Right hindlimb (tissue), 1 donor: Measurements from ENCODE around the gene CCDC8.
A peak's percentile ranks its signal among the peaks of the same experiment; 100 is the strongest.
"Not testable (repeated sequence)": the region's sequence is repeated elsewhere in the genome, so short reads cannot be mapped to it uniquely, and the experiment has no call there.

Experiments
- DNase-seq: peaks from one replicate; pipeline ENCODE4 v3.0.0-alpha.2; 2018

Gene CCDC8

DNA sequence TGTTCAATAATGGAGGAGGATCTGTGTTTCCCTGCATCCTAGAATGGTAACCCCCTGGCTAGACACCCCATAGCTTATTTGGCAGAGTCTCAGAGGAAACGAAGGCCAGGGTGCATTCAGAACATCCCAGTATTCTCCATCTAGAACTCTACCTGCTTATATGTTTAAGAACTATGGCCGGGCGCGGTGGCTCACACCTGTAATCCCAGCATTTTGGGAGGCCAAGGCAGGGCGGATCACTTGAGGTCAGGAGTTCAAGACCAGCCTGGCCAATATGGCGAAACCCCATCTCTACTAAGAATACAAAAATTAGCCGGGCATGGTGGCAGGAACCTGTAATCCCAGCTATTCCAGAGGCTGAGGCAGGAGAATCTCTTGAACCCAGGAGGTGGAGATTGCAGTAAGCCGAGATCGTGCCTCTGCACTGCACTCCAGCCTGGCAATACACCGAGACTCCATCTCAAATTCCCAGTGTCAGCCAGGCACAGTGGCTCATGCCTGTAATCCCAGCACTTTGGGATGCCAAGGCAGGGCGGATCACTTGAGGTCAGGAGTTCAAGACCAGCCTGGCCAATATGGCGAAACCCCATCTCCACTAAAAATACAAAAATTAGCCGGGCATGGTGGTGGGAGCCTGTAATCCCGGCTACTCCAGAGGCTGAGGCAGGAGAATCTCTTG is 15.4 kb downstream of the CCDC8 start:
- DNase-seq, result not testable (repeated sequence)

DNA sequence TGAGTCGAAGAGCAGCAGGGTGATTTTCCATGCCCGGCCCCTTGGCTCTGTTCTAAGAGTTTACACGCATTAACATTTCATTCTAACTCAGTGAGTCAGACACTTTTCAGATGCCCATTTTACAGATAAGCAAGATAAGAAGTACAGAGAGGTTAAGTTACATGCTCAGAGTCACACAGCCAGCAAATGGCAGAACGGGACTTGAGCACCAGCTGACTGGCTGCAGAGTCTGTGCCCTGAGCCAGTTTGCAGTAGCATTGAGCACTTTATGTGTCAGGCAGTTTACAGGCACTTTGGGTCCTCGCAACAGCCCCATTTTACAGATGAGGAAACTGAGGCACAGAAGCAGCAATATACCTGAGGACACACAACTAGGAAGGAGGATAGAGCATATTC is 19.0 kb downstream of the CCDC8 start:
- no peak for DNase-seq

DNA sequence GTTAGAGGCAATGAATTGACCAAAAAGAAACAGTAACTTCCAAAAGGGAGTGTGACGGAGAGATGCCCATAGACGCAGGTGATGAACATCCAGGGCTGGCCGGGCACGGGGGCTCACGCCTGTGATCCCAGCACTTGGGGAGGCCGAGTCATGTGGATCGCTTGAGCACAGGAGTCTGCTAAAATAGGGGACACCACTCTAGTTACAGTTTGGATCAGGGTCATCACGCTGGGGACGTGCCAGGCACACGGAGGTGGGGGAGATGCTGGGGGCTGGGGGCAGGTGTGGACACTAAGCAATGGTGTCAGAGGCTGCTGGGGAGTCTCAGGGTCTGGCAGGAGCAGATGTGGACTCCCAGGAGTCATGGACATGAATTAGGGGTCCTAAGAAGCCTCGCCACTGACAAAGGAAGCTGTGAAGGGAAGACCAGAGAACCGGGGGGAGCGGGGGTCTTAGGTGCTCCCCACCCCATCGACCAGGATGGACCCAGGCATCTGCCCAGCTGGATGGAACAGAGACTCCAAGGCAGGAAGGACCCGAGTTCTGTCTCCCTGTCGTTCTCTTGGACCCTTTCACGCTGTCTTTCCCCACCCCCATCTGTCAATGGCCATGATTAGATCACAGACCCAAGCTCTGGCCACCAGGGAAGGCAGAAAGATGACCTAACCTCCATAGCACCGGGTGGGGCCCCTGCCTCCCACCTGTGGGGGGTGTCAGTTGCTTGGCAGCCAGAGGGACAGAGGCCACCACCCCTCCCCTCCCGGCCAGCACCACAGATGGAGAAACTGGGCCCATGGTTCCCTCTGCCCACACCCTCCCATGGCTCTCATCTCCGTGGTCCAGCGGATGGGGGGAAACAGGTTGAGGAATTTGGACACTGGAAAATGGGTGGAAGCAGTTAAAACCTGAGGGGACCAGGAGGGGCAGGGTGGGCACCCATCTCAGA is 19.6 kb downstream of the CCDC8 start:
- no peak for DNase-seq

DNA sequence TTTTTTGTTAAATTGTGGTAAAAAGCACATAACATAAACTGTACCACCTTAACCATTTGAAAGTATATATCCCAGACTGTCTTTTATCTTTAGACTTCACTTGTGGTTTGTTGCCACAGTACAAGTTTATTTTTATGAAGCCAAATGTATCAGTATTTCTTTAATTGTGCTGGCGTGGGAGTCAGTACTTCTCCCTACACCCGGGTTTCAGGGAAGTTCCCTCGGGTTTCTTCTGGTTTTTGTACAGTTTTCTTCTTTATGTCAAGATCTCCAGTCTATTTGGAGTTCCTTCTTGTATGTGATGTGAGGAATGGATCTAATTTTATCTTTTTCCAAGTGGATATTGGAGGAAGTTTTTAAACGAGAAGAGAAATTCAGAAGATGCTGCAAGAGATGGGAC is 20.5 kb downstream of the CCDC8 start:
- DNase-seq, result no peak

DNA sequence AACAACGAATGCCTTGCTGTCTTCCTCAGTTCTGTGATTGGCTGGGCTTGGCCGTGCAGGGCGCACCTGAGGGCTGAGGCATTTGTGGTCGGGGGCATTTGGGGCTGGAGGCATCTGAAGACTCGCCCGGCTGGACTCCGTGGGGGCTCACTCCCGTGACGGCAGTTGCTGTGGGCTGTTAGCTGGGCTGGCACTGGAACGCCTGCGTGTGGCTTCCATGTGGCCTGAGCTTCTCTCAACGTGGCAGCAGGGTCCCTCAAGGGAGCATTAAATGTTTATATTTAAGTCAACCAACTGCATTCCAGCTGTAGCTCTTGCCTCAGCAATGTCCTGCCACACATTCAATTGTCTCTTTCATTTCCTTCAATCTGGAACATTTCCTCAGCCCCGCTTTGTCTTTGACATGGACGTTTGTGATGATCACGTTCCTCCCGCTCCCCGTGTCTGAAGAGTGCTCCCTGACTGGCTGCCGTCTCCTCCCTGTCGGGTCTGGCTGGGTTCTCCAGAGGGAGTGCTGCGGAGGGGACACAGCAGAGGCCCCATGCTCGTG is 21.0 kb downstream of the CCDC8 start:
- DNase-seq, result no peak

DNA sequence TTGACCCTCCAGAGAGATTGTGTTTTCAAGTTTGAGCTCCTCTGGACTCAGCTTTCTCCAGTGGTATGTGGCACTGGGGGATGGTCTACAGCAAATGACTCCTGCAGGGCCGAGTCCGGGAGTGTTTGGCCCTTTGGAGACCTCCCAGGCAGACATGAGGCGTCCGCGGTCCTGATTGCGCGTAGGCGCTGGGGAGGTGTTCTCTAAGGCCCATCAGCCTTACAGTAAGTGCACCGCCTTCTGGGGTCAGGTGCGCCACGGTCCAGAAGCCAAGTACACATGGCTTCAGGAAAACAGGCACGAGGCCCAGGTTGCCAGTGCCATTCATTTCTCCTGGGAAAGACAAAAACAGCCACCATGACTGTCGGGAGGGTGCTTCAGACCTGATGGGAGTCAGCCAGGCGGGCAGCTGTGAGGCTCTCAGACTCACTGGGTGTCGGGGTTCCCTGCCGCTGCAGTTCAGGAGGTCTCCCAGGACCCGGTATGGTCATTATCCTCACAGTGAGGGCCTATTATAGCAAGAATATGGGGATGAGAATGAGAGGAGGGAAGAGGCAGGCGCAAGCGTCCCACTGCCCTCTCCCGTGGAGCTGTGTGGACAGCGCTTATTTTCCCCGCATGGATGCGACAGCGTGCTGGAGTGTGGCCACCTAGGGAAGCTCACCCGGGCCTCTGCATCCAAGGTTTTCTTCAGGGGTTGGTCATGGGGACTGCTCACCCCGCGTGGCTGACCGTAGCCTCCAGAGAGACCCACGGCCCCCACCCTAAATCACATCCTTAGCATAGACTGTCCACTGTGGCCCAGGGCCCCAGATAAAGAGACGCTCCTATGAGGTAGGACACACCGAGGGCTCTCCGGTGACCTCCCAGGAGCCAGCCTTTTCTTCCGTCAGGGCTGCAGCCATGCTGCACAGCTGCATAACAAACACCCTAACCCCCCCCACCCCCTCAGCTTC is 21.8 kb downstream of the CCDC8 start:
- DNase-seq, result no peak

DNA sequence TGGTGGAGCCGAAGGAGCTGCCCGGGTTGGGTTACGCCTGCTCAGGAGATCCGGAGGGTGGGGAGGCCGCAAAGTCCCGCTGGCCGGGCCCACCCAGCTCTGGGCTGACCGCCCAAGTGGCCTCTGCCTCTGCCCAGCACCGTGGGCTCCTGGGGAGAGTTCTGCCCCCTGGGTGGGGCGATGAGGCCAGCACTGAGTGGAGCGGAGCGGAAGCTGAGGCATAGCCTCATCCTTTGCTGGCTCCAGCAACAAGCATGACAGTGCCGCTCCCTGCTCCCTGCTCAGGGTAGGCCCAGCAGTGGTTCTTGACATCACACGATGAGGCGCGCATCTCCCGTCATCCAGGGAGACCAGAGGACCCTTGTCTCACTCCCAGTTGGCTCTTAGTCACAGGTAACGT is 22.5 kb downstream of the CCDC8 start:
- DNase-seq, result no peak

DNA sequence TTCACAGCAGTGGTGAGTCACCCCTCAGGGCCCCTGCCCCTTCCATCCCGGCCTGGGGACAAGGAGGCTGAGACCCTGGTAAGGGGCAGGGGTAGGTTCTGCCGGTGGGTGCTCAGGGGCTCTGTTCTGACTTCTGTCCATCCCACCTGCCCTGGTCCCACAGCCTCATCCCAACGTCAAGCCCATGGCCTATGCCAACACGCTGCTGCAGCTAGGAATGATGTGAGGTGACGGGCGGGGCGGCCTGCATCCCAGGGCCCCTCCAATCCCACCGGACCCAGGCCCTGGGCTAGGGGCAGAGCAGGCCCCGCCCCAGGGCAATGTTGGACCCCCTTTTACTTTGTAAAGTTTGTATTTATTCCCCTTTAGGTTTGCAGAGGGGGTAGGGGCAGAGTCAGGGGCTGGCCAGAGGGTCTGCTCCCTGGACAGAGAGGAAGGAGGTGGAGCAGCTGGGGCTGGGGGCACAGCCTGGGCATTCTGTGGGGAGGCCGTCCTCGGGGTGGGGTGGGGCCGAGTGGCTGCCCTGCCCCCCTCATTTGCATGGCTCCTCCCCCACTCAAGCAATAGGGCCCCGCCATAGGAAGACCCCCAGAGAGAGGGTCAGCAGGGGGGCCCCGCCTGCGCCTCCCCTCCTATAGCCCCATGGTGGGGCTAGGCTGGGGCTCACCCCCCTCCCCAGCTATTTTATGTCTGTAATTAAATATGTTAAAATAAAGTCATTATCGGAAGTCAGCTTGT is 23.1 kb downstream of the CCDC8 start:
- DNase-seq, result no peak

DNA sequence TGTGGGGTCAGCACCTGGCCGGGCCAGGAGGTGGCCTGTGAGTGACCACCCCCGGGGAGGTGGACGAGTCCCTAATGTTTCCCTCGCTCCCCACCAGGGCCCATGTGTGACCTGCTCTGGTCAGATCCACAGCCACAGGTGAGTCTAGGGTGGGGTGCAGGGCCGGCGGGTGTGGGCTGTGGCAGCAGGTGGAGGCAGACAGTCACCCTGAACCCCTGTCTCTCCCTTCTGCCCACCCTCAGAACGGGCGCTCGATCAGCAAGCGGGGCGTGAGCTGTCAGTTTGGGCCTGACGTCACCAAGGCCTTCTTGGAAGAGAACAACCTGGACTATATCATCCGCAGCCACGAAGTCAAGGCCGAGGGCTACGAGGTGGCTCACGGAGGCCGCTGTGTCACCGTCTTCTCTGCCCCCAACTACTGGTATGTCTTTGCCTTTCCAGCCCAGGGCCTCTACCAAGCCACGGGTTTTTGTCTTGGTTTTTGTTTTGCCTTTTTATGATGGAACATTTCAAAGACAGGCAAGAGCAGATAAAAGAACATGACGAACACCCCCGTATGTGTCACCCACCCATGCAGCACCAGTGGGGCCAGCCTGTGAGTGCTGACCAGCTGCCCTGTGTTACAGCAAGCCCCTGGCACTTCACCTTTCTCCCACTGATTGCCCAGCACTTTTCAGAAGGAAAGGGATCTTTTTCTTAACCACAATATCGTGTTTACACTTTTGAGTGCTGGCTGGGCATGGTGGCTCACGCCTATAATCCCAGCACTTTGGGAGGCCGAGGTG is 24.9 kb downstream of the CCDC8 start:
- peak; percentile 17 for DNase-seq

DNA sequence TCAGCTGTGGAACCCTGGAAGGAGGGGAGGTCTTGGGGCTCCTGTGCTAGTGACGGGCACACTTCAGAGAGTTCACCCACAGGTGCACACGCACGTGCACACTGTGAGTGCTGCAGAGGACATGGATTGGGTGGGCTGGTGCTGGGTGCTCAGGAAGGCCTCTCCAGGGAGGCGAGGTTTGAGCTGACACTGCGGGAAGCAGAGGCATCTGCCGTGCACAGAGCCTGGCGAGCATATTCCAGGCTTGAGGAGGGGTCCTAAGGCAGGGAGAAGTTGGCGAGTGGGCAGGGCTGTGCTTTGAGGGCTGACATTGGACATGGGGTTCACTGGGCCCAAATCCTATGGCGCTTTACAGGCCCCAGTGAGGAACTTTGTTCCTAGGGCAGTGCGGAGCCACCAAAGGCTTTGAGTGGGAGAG is 25.6 kb downstream of the CCDC8 start:
- DNase-seq, result peak; percentile 12

DNA sequence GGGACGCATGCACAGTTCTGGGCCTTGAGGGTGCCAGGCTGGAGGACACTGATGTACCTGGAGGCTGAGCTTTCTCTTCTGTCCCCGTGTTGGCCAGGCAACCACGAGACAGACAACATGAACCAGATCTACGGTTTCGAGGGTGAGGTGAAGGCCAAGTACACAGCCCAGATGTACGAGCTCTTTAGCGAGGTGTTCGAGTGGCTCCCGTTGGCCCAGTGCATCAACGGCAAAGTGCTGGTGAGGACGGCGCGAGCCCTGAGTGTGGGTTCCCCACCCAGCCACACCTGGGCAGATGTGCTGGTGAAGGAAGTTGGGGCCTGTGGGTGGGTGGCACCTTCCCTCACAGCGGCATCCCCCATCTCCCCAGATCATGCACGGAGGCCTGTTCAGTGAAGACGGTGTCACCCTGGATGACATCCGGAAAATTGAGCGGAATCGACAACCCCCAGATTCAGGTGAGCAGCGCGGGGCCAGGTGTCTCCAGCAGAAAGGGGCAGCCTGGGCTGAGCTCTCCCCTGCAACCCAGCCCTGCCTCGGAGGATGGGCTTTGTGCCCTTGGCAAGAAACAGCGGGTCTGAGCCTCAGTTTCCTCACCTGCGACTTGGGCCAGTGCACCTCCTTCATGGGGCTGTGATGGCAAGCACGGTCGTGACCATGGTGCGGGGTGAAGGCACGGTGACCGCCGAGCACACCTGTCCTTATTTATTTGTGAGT is 26.2 kb downstream of the CCDC8 start:
- peak; percentile 11 for DNase-seq

DNA sequence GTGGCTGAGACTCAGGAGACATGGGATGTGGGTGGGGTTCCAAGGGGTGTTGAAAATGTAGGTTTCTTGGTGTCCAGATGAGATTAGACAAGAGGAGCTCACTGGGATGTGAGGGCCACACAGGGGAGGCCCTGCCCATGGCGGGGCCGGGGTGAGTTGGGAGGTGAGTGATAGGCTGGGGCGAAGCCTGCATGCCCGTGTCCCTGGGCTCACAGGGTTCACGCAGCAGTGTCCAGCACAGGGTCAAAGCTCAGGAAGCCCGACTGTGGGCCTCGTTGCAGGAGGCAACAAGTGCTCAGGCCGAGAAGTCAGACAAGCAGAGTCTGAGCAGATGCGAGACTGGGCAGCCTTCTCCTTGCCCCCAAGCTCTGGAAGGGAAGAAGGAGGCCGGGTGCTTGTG is 27.2 kb downstream of the CCDC8 start:
- no peak for DNase-seq

DNA sequence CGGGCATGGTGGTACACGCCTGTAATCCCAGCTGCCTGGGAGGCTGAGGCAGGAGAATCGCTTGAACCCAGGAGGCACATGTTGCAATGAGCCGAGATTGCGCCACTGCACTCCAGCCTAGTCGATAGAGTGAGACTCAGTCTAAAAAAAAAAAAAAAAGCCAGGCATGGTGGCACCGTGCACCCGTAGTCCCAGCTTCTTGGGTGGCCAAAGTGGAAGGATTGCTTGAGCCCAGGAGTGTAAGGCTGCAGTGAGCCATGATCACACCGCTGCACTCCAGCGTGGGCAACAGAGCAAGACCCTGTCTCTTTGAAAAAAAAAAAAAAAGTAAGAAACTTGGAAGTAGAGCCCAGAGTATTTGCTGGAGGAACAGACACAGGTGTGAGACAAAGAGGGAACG is 27.7 kb downstream of the CCDC8 start:
- DNase-seq, result no peak

DNA sequence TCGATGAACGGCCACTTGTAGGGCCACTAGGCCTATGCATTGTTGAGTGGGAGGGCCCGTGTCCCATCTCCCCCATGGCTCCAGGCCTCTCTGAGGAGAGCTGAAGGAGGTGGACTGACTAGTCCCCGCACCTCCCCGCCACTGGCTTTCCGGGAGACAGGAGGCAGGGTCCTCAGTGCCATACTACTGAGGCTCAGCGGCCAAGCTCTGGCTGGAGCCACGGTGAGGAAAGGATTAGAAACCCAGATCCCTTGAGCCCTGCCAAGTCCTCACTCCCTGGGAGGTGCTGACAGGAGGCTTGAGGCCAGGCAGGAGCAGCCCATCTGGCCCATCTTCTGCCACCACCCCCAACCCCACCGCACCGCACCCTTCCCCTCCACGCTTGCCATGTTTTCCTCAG is 29.0 kb downstream of the CCDC8 start:
- no peak for DNase-seq

DNA sequence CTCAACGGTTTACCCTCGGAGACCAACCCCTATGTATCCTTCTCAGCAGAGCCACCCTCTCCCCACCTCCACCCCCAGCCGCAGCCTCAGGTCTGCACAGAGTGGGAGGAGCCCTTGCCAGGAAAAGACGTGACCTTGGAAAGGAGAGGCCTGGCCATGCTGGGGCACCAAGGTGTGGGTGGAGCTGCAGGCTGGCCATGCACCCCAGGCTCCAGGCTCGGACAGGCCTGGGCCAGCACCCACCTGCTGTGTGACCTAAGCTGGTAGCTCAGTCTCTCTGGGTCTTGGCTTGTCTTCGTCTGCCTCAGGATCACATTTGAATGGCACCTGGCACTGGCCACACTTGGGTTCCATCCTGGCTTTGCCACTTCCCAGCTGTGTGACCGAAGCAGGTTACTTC is 29.5 kb downstream of the CCDC8 start:
- DNase-seq, result peak; percentile 21

DNA sequence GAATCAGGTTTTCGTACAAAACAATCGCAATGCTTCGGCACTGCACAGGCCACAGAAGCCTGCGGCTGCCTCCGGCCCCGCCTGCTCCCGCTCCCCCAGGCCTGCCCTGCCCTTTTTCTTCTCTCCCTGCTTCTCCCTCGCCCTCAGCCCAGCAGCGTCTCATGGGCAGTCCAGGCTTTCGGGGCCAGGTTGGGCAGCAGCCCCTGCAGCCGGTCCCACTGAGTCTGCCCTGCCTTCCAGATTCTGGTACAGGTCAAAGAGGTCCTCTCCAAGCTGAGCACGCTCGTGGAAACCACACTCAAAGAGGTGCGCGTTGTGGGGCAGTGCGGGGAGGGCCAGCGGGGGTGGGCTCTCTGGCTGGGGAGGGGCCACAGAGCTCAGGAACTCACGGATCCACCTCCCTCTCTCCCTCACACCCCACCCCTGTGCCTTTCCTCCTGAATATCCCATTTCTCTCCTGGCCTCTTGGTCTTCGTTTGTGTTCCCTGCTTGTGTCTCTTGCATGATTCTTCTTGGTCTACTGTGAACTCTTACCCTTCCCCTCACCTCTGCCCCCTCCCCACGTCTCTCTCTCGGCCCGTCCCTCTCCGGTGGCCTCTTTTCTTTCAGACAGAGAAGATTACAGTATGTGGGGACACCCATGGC is 30.1 kb downstream of the CCDC8 start:
- peak; percentile 11 for DNase-seq

DNA sequence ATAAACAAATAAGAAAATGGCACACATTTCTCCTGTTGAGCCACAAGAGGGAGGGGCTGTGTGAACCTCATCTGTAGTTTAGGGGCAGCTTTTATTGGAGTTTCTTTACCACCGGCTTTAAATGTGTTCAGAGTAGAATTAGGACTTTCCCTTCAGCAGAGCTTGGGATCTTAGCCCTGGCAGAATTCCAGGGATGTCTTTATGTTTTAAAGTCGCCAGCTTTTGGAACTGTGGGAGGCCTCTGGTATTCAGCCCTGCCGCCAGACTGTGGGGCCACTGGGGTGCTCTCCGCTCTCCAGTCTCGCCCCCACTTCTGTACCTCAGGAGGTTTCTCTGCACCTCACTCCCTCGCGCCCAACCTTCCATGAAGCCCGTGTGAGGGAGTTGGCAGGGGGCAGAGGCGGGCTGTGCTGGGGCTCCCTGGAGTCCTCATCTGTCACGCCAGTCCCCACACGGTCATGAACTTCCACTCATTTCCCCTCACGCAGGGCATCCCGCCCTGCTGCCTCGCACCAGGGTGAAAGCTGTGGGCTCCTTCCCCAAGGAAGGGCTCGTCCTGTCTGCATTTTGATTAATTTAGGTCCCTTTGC is 31.5 kb downstream of the CCDC8 start:
- peak; percentile 13 for DNase-seq

DNA sequence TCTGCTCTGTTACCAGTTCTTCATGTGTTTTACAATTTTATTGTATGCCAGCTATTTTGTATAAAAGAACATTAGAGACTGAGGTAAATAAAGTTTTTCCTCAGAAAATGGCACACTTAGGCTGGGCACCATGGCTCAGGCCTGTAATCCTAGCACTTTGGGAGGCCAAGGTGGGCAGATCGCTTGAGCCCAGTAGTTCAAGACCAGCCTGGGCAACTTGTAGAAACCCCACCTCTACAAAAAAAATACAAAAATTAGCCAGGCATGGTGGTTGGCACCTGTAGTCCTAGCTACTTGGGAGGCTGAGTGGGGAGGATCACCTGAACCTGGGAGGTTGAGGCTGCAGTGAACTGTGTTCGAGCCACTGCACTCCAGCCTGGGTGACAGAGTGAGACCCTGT is 32.0 kb downstream of the CCDC8 start:
- no peak for DNase-seq

DNA sequence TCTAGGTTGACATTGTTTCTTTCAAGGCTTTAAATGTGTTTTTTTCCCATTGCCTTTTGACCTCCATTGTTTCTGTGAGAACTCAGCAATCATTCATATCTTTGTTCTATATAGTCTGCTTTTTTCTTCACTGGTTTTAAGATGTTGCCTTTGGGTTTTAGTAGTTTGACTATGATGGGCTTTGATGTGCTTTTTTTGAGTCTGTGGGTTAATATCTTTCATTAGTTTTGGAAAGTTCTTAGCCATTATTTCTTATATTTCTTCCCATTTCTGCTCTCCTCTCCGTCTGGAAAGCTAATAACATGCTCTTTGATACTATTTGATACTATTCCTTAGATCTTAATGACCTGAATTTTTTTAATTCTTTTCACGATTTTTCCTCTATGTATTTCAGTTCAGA is 32.7 kb downstream of the CCDC8 start:
- DNase-seq, result no peak

DNA sequence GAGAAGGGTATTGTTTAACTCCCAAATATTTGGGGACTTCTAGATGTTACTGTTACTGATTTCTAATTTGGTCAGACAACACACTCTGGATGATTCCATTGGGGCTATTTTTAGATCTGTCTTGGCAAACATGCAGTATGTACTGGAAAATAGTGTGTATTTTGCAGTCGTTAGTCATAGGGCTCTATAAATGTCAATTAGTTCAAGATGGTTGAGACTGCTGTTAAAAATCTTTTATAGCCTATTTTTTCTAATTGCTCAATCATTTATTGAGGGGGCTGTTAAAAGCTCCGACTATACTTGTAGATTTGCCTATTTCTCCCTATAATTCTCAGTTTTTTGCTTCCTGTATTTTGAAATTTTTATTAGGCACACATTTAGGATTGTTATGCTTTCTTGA is 35.1 kb downstream of the CCDC8 start:
- DNase-seq, result no peak
